ENCODE data around the gene PCK2.

Gene PCK2

DNA sequence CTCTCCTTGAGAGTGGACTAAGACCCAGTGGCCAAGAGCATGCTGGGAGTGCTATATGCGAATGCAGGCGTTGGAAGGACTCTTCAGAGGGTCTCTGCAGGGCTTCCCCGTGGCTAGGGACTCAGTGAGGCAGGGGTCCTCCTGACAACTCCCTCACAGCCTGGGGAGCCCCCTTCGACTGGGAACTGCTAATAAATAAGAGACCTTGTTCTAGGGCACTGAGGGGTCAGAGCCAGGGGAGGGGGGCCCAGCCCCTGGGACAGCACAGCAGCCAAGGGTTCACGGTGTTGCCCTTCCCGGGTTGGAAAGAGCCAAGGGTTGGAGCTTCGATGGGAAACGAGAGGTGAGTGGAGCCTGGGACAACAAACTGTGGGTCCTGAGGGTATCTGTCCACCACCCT lies 28.7 kb upstream of the PCK2 start:
- no peak for TF ChIP-seq MYC (IDR thresholded peaks at IDR 0.05; ENCODE audit: low read depth, low read length)
- no peak for TF ChIP-seq MAX (IDR thresholded peaks at IDR 0.05; ENCODE audit: low read depth, low read length)
- no peak for TF ChIP-seq POLR2A (IDR thresholded peaks at IDR 0.05; ENCODE audit: extremely low read depth, insufficient read length)
- TF ChIP-seq, protein P1, sequence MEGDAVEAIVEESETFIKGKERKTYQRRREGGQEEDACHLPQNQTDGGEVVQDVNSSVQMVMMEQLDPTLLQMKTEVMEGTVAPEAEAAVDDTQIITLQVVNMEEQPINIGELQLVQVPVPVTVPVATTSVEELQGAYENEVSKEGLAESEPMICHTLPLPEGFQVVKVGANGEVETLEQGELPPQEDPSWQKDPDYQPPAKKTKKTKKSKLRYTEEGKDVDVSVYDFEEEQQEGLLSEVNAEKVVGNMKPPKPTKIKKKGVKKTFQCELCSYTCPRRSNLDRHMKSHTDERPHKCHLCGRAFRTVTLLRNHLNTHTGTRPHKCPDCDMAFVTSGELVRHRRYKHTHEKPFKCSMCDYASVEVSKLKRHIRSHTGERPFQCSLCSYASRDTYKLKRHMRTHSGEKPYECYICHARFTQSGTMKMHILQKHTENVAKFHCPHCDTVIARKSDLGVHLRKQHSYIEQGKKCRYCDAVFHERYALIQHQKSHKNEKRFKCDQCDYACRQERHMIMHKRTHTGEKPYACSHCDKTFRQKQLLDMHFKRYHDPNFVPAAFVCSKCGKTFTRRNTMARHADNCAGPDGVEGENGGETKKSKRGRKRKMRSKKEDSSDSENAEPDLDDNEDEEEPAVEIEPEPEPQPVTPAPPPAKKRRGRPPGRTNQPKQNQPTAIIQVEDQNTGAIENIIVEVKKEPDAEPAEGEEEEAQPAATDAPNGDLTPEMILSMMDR (IDR thresholded peaks at IDR 0.05; ENCODE audit: low read depth, low read length), result no peak
- H3K4me3 ChIP-seq (ENCODE audit: low read depth, low read length), result no peak overlapping the region
- no peak for DNase-seq (ENCODE audit: low read depth)

GRCh38 chr14:24066496-24067132 lies 27.5 kb upstream of the PCK2 start:
- TF ChIP-seq MAX (IDR thresholded peaks at IDR 0.05; ENCODE audit: low read depth, low read length) (no peak), POLR2A (IDR thresholded peaks at IDR 0.05; ENCODE audit: extremely low read depth, insufficient read length) (no peak), MYC (IDR thresholded peaks at IDR 0.05; ENCODE audit: low read depth, low read length) (no peak)
- TF ChIP-seq, protein P1 (IDR thresholded peaks at IDR 0.05; ENCODE audit: low read depth, low read length), result no peak
- H3K4me3 ChIP-seq (ENCODE audit: low read depth, low read length), result no peak overlapping the region
- no peak for DNase-seq (ENCODE audit: low read depth)

- H3K4me3 ChIP-seq (ENCODE audit: low read depth, low read length), result no peak overlapping the region
- no peak for DNase-seq (ENCODE audit: low read depth)
- TF ChIP-seq POLR2A (IDR thresholded peaks at IDR 0.05; ENCODE audit: extremely low read depth, insufficient read length) (no peak), MAX (IDR thresholded peaks at IDR 0.05; ENCODE audit: low read depth, low read length) (no peak), MYC (IDR thresholded peaks at IDR 0.05; ENCODE audit: low read depth, low read length) (no peak)
- TF ChIP-seq, protein P1 (IDR thresholded peaks at IDR 0.05; ENCODE audit: low read depth, low read length), result no peak
Measured at GRCh38 chr14:24067133-24068082, 26.7 kb upstream of the PCK2 start.

- no peak for DNase-seq (ENCODE audit: low read depth)
- no peak for TF ChIP-seq MAX (IDR thresholded peaks at IDR 0.05; ENCODE audit: low read depth, low read length)
- TF ChIP-seq POLR2A (IDR thresholded peaks at IDR 0.05; ENCODE audit: extremely low read depth, insufficient read length), result no peak
- no peak for TF ChIP-seq MYC (IDR thresholded peaks at IDR 0.05; ENCODE audit: low read depth, low read length)
- TF ChIP-seq, protein P1 (IDR thresholded peaks at IDR 0.05; ENCODE audit: low read depth, low read length), result no peak
- no peak overlapping the region for H3K4me3 ChIP-seq (ENCODE audit: low read depth, low read length)
Measured at GRCh38 chr14:24068711-24069410, 25.2 kb upstream of the PCK2 start.

GRCh38 chr14:24069411-24069735 lies 24.7 kb upstream of the PCK2 start:
- DNase-seq (ENCODE audit: low read depth), result no peak
- TF ChIP-seq MAX (IDR thresholded peaks at IDR 0.05; ENCODE audit: low read depth, low read length), result no peak
- no peak for TF ChIP-seq POLR2A (IDR thresholded peaks at IDR 0.05; ENCODE audit: extremely low read depth, insufficient read length)
- no peak overlapping the region for H3K4me3 ChIP-seq (ENCODE audit: low read depth, low read length)
